Measurements from ENCODE around the gene SSBP2.

DNA sequence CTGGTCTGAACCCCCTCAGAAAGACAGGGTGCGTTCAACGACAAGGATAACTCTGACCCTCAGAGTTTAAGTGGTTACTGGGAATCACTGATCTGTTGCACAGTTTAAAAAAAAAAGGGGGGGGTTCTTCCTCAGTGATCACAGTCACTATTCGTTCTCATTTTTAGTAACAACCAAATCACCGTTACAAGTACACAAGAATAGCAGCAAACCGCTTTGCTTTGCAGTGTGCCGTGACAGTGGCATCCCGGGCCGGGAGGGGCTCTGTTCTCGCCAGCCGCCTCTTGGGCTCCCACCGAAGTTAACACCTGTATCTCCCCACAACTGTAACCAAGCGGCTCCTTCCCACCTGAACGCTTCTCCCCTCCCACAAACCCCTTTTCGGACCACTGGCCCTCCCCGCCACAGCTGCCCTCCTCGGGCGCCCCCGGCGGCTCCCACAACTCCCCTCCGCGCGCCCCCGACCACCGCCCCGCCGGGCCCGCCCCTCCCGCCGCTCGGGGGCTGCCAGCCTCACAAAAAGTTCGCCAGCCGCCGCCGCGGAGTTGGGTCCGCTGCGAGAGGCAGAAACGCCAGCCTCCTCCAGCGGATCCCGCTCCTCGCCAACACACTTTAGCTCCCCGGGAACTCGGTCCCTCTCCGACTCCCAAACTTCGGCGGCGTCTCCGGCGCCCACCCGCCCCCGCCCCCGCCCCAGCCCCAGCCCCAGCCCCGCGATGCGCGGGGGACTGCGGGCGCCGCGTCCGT lies 1.2 kb downstream of the SSBP2 start:
- TF ChIP-seq POLR2A (IDR thresholded peaks at IDR 0.05; ENCODE audit: extremely low read depth, insufficient read length) (no peak), CTCF (IDR thresholded peaks at IDR 0.05; ENCODE audit: low read depth, low read length) (no peak)
